Eye (tissue), 1 donor: ENCODE results near the gene ACSF3.

ENCODE experiments used
- DNase-seq: peaks from one replicate; pipeline ENCODE4 v3.0.0-alpha.2; 2015

The ACSF3 gene

GRCh38 chr16:89095491-89095951 is 1.9 kb downstream of the ACSF3 start:
- no peak for DNase-seq

GRCh38 chr16:89096042-89096717 is 2.5 kb downstream of the ACSF3 start:
- no peak for DNase-seq

- no peak for DNase-seq
Measured at GRCh38 chr16:89096768-89097391, 3.2 kb downstream of the ACSF3 start.

GRCh38 chr16:89097392-89097772 is 3.7 kb downstream of the ACSF3 start:
- no peak for DNase-seq

GRCh38 chr16:89098767-89099430 is 5.2 kb downstream of the ACSF3 start:
- DNase-seq = no peak

- no peak for DNase-seq
Measured at GRCh38 chr16:89099905-89100304, 6.3 kb downstream of the ACSF3 start.

GRCh38 chr16:89100601-89101302 is 7.1 kb downstream of the ACSF3 start:
- no peak for DNase-seq

GRCh38 chr16:89101303-89102040 is 7.8 kb downstream of the ACSF3 start:
- DNase-seq = no peak

- no peak for DNase-seq
Measured at GRCh38 chr16:89102041-89102471, 8.4 kb downstream of the ACSF3 start.

- no peak for DNase-seq
Measured at GRCh38 chr16:89102481-89103073, 8.9 kb downstream of the ACSF3 start.

- no peak for DNase-seq
Measured at GRCh38 chr16:89103156-89103555, 9.5 kb downstream of the ACSF3 start.

GRCh38 chr16:89103781-89104180 is 10.1 kb downstream of the ACSF3 start:
- DNase-seq = no peak

- DNase-seq = no peak
Measured at GRCh38 chr16:89104303-89104702, 10.7 kb downstream of the ACSF3 start.

- DNase-seq = no peak
Measured at GRCh38 chr16:89104930-89105571, 11.4 kb downstream of the ACSF3 start.

GRCh38 chr16:89105599-89106151 is 12.0 kb downstream of the ACSF3 start:
- DNase-seq = no peak

GRCh38 chr16:89106533-89107202 is 13.0 kb downstream of the ACSF3 start:
- DNase-seq = no peak

- DNase-seq = no peak
Measured at GRCh38 chr16:89107203-89107582, 13.5 kb downstream of the ACSF3 start.

GRCh38 chr16:89108416-89108815 is 14.8 kb downstream of the ACSF3 start:
- no peak for DNase-seq

GRCh38 chr16:89110641-89111040 is 17.0 kb downstream of the ACSF3 start:
- no peak for DNase-seq

GRCh38 chr16:89111263-89111662 is 17.6 kb downstream of the ACSF3 start:
- no peak for DNase-seq
